HL-60 (cell line): ENCODE measurements around the gene CAMTA1.

Experiments
- CTCF ChIP-seq: IDR thresholded peaks from one replicate; pipeline ENCODE4 v1.5.1; 2011; ENCODE audit warnings: low read length, control low read depth, inconsistent platforms; ENCODE audit not compliant: insufficient read depth
- POLR2AphosphoS5 ChIP-seq: IDR thresholded peaks from 2 replicates; pipeline ENCODE4 v1.6.1; 2012; ENCODE audit warnings: low read depth

- TF ChIP-seq CTCF: no peak
- TF ChIP-seq POLR2AphosphoS5: no peak
Observed at GRCh38 chr1:7294636-7295035, 509.4 kb downstream of the CAMTA1 start.
